ENCODE measurements around the gene TRPM7. TPM values are rescaled to one million over a fixed set of nuclear protein-coding genes. Genes with fewer than 3 reads are reported as not detected.

TRPM7 gene, protein sequence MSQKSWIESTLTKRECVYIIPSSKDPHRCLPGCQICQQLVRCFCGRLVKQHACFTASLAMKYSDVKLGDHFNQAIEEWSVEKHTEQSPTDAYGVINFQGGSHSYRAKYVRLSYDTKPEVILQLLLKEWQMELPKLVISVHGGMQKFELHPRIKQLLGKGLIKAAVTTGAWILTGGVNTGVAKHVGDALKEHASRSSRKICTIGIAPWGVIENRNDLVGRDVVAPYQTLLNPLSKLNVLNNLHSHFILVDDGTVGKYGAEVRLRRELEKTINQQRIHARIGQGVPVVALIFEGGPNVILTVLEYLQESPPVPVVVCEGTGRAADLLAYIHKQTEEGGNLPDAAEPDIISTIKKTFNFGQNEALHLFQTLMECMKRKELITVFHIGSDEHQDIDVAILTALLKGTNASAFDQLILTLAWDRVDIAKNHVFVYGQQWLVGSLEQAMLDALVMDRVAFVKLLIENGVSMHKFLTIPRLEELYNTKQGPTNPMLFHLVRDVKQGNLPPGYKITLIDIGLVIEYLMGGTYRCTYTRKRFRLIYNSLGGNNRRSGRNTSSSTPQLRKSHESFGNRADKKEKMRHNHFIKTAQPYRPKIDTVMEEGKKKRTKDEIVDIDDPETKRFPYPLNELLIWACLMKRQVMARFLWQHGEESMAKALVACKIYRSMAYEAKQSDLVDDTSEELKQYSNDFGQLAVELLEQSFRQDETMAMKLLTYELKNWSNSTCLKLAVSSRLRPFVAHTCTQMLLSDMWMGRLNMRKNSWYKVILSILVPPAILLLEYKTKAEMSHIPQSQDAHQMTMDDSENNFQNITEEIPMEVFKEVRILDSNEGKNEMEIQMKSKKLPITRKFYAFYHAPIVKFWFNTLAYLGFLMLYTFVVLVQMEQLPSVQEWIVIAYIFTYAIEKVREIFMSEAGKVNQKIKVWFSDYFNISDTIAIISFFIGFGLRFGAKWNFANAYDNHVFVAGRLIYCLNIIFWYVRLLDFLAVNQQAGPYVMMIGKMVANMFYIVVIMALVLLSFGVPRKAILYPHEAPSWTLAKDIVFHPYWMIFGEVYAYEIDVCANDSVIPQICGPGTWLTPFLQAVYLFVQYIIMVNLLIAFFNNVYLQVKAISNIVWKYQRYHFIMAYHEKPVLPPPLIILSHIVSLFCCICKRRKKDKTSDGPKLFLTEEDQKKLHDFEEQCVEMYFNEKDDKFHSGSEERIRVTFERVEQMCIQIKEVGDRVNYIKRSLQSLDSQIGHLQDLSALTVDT (N-terminal part only)
- total RNA-seq: 16.6 and 16.8 TPM in 2 replicates

DNA sequence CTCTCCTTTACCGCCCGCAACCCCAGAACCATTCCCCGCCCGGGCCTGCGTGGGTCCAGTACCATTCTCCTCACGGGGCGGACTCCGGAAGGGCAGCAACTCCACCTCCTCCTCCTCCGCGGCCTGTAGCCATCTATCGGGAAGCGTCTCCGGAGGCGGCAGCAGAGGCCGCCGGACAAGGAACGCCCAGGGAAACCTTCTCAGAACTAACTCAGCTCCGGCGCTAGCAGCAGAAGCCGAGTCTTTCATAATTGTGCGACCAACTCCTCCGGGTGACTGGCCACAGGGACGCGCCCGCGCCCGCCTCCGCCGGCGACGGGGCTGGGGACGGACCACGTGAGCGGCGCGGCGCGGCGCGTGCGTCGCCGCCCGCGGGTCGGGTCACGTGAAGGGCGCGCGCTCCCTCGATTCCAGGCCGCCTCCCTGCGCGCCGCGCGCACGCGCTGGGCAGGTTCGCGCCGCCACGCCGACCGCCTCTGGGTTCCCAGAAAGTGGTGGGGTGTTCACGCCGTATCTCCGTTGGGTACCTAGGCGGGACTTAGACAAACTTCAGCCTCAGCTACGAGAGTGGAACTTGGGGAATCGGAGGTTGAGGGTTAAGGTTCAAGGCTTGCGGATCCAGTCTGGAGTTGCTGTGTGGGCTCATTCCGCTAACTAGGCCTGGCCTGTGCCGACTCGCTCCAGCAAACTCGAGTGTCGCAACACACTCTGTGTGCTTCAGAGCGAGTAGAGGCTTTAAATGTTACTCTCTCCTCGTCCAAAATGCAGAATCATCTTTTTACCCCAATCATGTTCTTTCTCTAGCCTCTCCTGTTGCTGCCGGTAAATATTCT lies at the start of gene TRPM7:
Gene TRPM7, minus strand, starts transcription at position 329 of the 833 bp plus-strand sequence. Its CDS starts 264 bp downstream, at position 65.
- TF ChIP-seq, protein P1, sequence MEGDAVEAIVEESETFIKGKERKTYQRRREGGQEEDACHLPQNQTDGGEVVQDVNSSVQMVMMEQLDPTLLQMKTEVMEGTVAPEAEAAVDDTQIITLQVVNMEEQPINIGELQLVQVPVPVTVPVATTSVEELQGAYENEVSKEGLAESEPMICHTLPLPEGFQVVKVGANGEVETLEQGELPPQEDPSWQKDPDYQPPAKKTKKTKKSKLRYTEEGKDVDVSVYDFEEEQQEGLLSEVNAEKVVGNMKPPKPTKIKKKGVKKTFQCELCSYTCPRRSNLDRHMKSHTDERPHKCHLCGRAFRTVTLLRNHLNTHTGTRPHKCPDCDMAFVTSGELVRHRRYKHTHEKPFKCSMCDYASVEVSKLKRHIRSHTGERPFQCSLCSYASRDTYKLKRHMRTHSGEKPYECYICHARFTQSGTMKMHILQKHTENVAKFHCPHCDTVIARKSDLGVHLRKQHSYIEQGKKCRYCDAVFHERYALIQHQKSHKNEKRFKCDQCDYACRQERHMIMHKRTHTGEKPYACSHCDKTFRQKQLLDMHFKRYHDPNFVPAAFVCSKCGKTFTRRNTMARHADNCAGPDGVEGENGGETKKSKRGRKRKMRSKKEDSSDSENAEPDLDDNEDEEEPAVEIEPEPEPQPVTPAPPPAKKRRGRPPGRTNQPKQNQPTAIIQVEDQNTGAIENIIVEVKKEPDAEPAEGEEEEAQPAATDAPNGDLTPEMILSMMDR (conservative IDR thresholded peaks at IDR 0.05; ENCODE audit: low read depth, low read length): peak; percentile 16
- H3K4me3 ChIP-seq (ENCODE audit: low read depth, low read length): peak within 1 kb of the TSS; percentile 99
- peak; percentile 74 for DNase-seq (ENCODE audit: low read depth)

DNA sequence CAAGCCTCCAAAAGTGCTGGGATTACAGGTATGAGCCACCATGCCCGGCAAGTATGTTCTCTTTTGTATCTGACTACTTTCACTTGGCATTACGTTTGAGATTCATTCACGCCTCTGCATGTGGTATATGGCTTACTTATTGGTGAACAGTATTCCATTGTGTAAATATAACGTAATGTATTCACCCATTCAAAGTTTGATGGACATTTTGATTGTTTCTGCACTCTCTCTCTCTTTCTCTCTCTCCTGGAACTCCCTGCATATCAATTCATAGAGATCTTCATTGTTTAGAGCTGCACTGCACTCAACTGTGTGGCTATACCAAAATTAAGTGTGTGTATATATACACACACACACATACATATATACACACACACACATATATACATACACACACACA lies 48.6 kb upstream of the TRPM7 start:
- TF ChIP-seq, protein P1 (conservative IDR thresholded peaks at IDR 0.05; ENCODE audit: low read depth, low read length): no peak
- DNase-seq (ENCODE audit: low read depth): no peak
- H3K4me3 ChIP-seq (ENCODE audit: low read depth, low read length): no peak overlapping the region

DNA sequence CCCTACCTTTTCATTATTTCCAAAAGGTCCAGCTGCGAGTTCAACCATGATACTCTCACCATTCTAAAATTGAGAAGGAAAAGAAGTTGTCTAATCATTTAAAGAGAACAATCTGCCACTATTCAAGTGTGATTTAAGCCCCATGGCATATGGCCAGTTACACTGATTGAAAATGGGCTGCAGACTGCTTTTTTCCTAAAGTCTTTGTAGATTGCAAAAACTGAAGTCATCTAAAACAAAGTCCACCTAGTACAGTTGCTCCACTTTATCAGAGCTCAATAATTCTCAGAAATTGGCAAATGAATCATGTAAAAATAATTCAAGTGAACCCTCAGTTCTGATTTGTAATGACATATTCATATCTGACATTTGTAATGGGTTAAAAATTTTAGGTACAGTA lies 39.7 kb upstream of the TRPM7 start:
- H3K4me3 ChIP-seq (ENCODE audit: low read depth, low read length): no peak overlapping the region
- DNase-seq (ENCODE audit: low read depth): no peak
- TF ChIP-seq, protein P1 (conservative IDR thresholded peaks at IDR 0.05; ENCODE audit: low read depth, low read length): no peak

DNA sequence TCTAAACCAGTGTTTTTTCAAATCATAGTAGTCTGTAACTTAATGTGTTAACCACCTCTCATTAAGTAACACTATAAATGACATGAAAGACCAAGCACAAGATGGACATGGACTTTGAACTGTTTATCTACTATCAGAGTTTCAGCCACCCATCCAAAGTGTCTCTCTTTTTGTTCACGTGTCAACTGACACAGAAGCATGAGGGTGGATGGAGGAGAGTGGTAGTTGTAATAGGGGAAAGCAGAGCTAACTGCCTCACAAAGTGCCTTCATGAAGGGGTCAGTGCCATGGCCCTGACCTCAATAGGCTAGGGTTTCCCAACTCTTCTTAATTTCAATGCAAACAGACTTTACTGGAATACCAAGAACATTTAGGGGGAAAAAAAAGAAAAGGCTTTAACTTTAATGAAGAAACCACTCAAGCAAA lies 32.1 kb upstream of the TRPM7 start:
- DNase-seq (ENCODE audit: low read depth): no peak
- TF ChIP-seq, protein P1 (conservative IDR thresholded peaks at IDR 0.05; ENCODE audit: low read depth, low read length): no peak
- no peak overlapping the region for H3K4me3 ChIP-seq (ENCODE audit: low read depth, low read length)

DNA sequence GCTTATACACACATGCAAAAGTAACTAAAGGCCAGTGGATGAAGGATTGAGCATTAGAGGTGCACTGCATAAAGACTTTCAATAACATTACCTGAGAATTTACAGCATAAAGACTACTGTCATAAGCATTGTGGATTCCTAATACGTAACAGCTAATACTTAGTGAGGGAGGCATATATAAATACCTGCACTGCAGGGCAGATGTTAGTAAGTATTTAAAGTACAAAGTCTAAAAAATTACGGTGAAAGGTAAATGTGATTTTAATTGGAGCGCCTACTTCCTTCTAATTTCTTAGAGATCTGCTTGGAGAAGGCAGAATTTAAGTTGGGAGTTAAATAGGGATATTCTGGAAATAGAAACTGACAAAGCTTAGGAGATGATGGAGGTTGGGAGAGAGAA lies 25.4 kb upstream of the TRPM7 start:
- H3K4me3 ChIP-seq (ENCODE audit: low read depth, low read length): no peak overlapping the region
- TF ChIP-seq, protein P1 (conservative IDR thresholded peaks at IDR 0.05; ENCODE audit: low read depth, low read length): no peak
- DNase-seq (ENCODE audit: low read depth): no peak

DNA sequence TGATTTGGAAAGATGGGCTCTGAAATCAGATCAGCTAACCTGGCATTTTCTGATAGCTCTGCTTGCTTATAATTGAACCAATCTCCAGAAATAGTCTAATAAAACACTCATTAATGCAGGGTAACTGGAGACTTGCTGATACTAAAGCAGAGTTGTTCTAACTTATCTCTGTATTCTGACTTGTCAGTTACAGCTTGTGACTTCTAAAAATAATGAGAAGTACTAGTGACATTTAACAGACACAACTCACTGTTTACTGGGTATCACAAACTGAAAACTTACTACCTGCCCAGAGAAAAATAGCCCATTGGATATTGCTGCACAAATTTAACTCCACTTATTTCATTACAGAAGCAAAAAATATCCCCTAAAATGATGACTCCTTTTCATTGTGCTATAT lies 24.0 kb upstream of the TRPM7 start:
- TF ChIP-seq, protein P1 (conservative IDR thresholded peaks at IDR 0.05; ENCODE audit: low read depth, low read length): no peak
- no peak for DNase-seq (ENCODE audit: low read depth)
- no peak overlapping the region for H3K4me3 ChIP-seq (ENCODE audit: low read depth, low read length)

Data from epithelial cell of proximal tubule (primary cell).